Adrenal gland (tissue), 12 donors: ENCODE results near the gene KRTAP10-9. TPM values are rescaled to one million over a fixed set of nuclear protein-coding genes. Genes with fewer than 3 reads are reported as not detected.
"Not testable (repeated sequence)": the region's sequence is repeated elsewhere in the genome, so short reads cannot be mapped to it uniquely, and the experiment has no call there.

Experiments used
- DNase-seq, 7 donors: peaks; one replicate each; pipeline ENCODE4 v3.0.0-alpha.2; 2019 to 2020
- H3K27ac ChIP-seq, 5 donors: fragments of 200-600 bp; sonication (generic) in 4 of 5; 1 replicate in 3 of 5; 2 replicates in 2 of 5; pipeline versions ENCODE4 v1.5.1 to v1.8.0; 2016 to 2020; ENCODE audit warnings: mild to moderate bottlenecking in 1 of 5
- H3K27me3 ChIP-seq: fragments of 200-600 bp; 2 replicates; pipeline ENCODE4 v1.8.0; 2021
- H3K36me3 ChIP-seq, 2 donors: fragments of 200-600 bp; replicated peaks in 1 of 2; 1 replicate in 1 of 2; 2 replicates in 1 of 2; pipeline versions ENCODE4 v1.5.1 to v1.8.0; 2018 to 2022
- H3K4me1 ChIP-seq, 2 donors: fragments of 200-600 bp; replicated peaks in 1 of 2; 1 replicate in 1 of 2; 2 replicates in 1 of 2; pipeline versions ENCODE4 v1.5.1 to v1.8.0; 2018 to 2021
- H3K4me3 ChIP-seq, 4 donors: fragments of 200-600 bp; sonication (generic) in 3 of 4; one replicate each; pipeline ENCODE4 v1.5.1; 2016 to 2018
- H3K9me3 ChIP-seq, 3 donors: fragments of 200-600 bp; sonication (generic) in 1 of 3; replicated peaks in 1 of 3; 1 replicate in 2 of 3; 2 replicates in 1 of 3; pipeline versions ENCODE4 v1.5.1 to v1.8.0; 2016 to 2021
- CTCF ChIP-seq, 6 experiments: fragments of 450-650 bp in 4 of 6; fragments of 200-600 bp in 2 of 6; sonication (generic) in 1 of 6; IDR thresholded peaks; 1 replicate in 5 of 6; 2 replicates in 1 of 6; pipeline versions ENCODE4 v1.5.1 to v1.8.0; 2016 to 2021; ENCODE audit warnings: antibody characterized with exemption in 6 of 6, mild to moderate bottlenecking in 2 of 6, moderate library complexity in 1 of 6
- POLR2A ChIP-seq, 2 donors: fragments of 450-650 bp; IDR thresholded peaks; one replicate each; pipeline ENCODE4 v1.6.1; 2017; ENCODE audit warnings: antibody characterized with exemption in 2 of 2, mild to moderate bottlenecking in 2 of 2, moderate library complexity in 1 of 2
- WGBS, 4 donors: extraction: QIAGEN DNeasy Blood & Tissue Kit in 2 of 4; methylation state at CpG; one replicate each; pipeline versions ENCODE4 v1.1.5 to v1.1.7; 2013 to 2017; 5-methylcytosine and 5-hydroxymethylcytosine counted together
- intact Hi-C, 2 donors: fragments of 100-400 bp; cut with DNase I; formaldehyde crosslinking; loops; one replicate each; pipeline versions ENCODE4 v1.14.1 to v1.15.0; 2022 to 2023
- polyA plus RNA-seq, 3 donors: library from polyadenylated mRNA; stranded (reverse); fragments of 200-250 nt in 2 of 3; fragments of 350-450 nt in 1 of 3; fragmentation: Illumina TruSeq in 1 of 3; extraction: RNeasy Lipid Tissue Mini Kit (QIAGEN cat#74804) in 1 of 3; gene quantifications; one replicate each; pipeline ENCODE4 v1.2.3, GENCODE V29; 2013 to 2014
- total RNA-seq, 9 donors: library from RNA; depleted of rRNA in 4 of 9; stranded (reverse); fragments of >200 nt in 4 of 9; fragments of 120-200 nt in 1 of 9; fragmentation: NEBNext Ultra II Directional in 1 of 9; extraction: Animal tissue kit (Norgen Biotek cat#: 25700) in 1 of 9; gene quantifications; one replicate each; pipeline versions ENCODE4 v1.1.0 to v1.2.4, GENCODE V29; 2013 to 2023
- donor health status: healthy with polysubstance abuse.
- donor health status: Bipolar disorder and iron deficiency.
- donor health status: DM: yes; HTN: yes; CAD: no.
- donor health status: DM: no; HTN: no; CAD: no.
- donor health status: DM: no; HTN: no; CAD: no.
- donor health status: DM: yes; HTN: yes; CAD: no.

Gene KRTAP10-9
- total and polyA plus RNA-seq, 12 donors = not detected

GRCh38 chr21:44596068-44596725, 30.7 kb upstream of the KRTAP10-9 start:
- no peaks in the 10 kb centered on the region for H3K4me1 ChIP-seq
- 67 to 79% (median 71%) methylated on average over 6 to 9 of the region's 9 CpGs for WGBS, 4 donors
- intact Hi-C loops = no loop called here
- TF ChIP-seq POLR2A (IDR thresholded peaks at IDR 0.05) (no peak), CTCF (IDR thresholded peaks at IDR 0.05) (no peak)
- no peaks in the 10 kb centered on the region for H3K36me3 ChIP-seq
- no peak overlapping the region for H3K27ac ChIP-seq
- no peaks in the 10 kb centered on the region for H3K27me3 ChIP-seq
- H3K4me3 ChIP-seq = no peak overlapping the region
- no peaks in the 10 kb centered on the region for H3K9me3 ChIP-seq
- peak in 1 of 7 donors; percentile 31 for DNase-seq

GRCh38 chr21:44598061-44598460, 28.8 kb upstream of the KRTAP10-9 start:
- TF ChIP-seq POLR2A (IDR thresholded peaks at IDR 0.05) = no peak
- no peak for TF ChIP-seq CTCF (IDR thresholded peaks at IDR 0.05)
- peaks cover 8% of the 10 kb centered on the region for H3K27me3 ChIP-seq
- no peak overlapping the region for H3K27ac ChIP-seq
- H3K36me3 ChIP-seq = no peaks in the 10 kb centered on the region
- no peaks in the 10 kb centered on the region for H3K4me1 ChIP-seq
- no peak overlapping the region for H3K4me3 ChIP-seq
- intact Hi-C loops = no loop called here
- DNase-seq = no peak
- no peaks in the 10 kb centered on the region for H3K9me3 ChIP-seq
- 68 to 79% (median 76%) methylated on average over 11 of the region's 11 CpGs for WGBS, 4 donors

- H3K27me3 ChIP-seq = peaks cover 8% of the 10 kb centered on the region
Observed at GRCh38 chr21:44599264-44600029, 27.4 kb upstream of the KRTAP10-9 start.

GRCh38 chr21:44600118-44600978, 26.5 kb upstream of the KRTAP10-9 start, which contains the start of gene KRTAP10-7:
Gene KRTAP10-7, plus strand, starts transcription at chr21:44600597. Its CDS starts 25 bp downstream, at chr21:44600622.
- intact Hi-C loops, H3K27ac ChIP-seq: not testable (repeated sequence)
- 62 to 71% (median 64%) methylated on average over 14 to 23 of the region's 23 CpGs for WGBS, 4 donors

More at GRCh38 chr21:44599264-44600029, 27.4 kb upstream of the KRTAP10-9 start:
- TF ChIP-seq POLR2A (IDR thresholded peaks at IDR 0.05) (no peak), CTCF (IDR thresholded peaks at IDR 0.05) (no peak)
- Histone ChIP-seq H3K27ac (no peak overlapping the region), H3K4me1 (no peaks in the 10 kb centered on the region), H3K36me3 (no peaks in the 10 kb centered on the region), H3K4me3 (no peak overlapping the region), H3K9me3 (no peaks in the 10 kb centered on the region)
- intact Hi-C loops = no loop called here
- DNase-seq = no peak
- 68 to 76% (median 71%) methylated on average over 8 of the region's 8 CpGs for WGBS, 4 donors

GRCh38 chr21:44601091-44601490, 25.8 kb upstream of the KRTAP10-9 start:
- H3K9me3 ChIP-seq, H3K4me1 ChIP-seq, intact Hi-C loops, H3K36me3 ChIP-seq, H3K27ac ChIP-seq, H3K27me3 ChIP-seq, DNase-seq, H3K4me3 ChIP-seq: not testable (repeated sequence)
- WGBS, 4 donors = 59 to 74% (median 66%) methylated on average over 8 to 10 of the region's 10 CpGs

More at GRCh38 chr21:44600118-44600978, 26.5 kb upstream of the KRTAP10-9 start, which contains the start of gene KRTAP10-7:
- not testable (repeated sequence) for H3K4me1 ChIP-seq, DNase-seq, H3K4me3 ChIP-seq, H3K9me3 ChIP-seq, H3K36me3 ChIP-seq, H3K27me3 ChIP-seq
